Skeletal muscle tissue (tissue), 4 donors: ENCODE measurements around the gene RHBDD1. TPM values are rescaled to one million over a fixed set of nuclear protein-coding genes. Genes with fewer than 3 reads are reported as not detected.
A peak's percentile ranks its signal among the peaks of the same experiment; 100 is the strongest.

Experiments used
- H3K27ac ChIP-seq: one replicate; pipeline ENCODE4 v1.7.0; 2013; ENCODE audit warnings: mild to moderate bottlenecking, low read depth, low read length, inconsistent platforms
- H3K27me3 ChIP-seq, 3 donors: one replicate each; pipeline ENCODE4 v1.7.0; 2013; ENCODE audit warnings: low read length in 3 of 3; ENCODE audit not compliant: control insufficient read depth in 3 of 3, insufficient read depth in 3 of 3
- H3K36me3 ChIP-seq, 3 donors: one replicate each; pipeline ENCODE4 v1.7.0; 2013; ENCODE audit warnings: low read length in 3 of 3; ENCODE audit not compliant: control insufficient read depth in 3 of 3, insufficient read depth in 3 of 3
- H3K4me1 ChIP-seq, 3 donors: one replicate each; pipeline ENCODE4 v1.7.0; 2013; ENCODE audit warnings: low read length in 3 of 3, mild to moderate bottlenecking in 3 of 3; ENCODE audit not compliant: control insufficient read depth in 3 of 3, insufficient read depth in 3 of 3
- H3K4me3 ChIP-seq, 3 donors: one replicate each; pipeline ENCODE4 v1.7.0; 2013; ENCODE audit warnings: low read length in 3 of 3
- H3K9ac ChIP-seq, 3 donors: one replicate each; pipeline ENCODE4 v1.7.0; 2013; ENCODE audit warnings: low read length in 3 of 3, mild to moderate bottlenecking in 3 of 3, moderate library complexity in 2 of 3, low read depth in 1 of 3
- H3K9me3 ChIP-seq, 3 donors: one replicate each; pipeline ENCODE4 v1.7.0; 2013; ENCODE audit warnings: low read length in 3 of 3; ENCODE audit not compliant: control insufficient read depth in 3 of 3
- total RNA-seq: library from RNA; depleted of rRNA; stranded (reverse); fragments of >200 nt; gene quantifications from one replicate; pipeline ENCODE4 v1.2.3, GENCODE V29; 2014
- donor health status: Osteomylitis.

Gene RHBDD1
- total RNA-seq, 1 donor from 2014 or later = 37.6 TPM

GRCh38 chr2:226984750-226985582 lies 149.1 kb downstream of the RHBDD1 start:
- Histone ChIP-seq H3K4me1 (peaks cover 7 to 14% (median 8%) of the 10 kb centered on the region in 3 donors), H3K9me3 (no peaks in the 10 kb centered on the region), H3K36me3 (no peaks in the 10 kb centered on the region), H3K9ac (peak overlapping the region in 2 of 3 donors; percentile 47 to 71), H3K27me3 (no peaks in the 10 kb centered on the region), H3K4me3 (peak overlapping the region; percentile 30 to 42 (median 32)), H3K27ac (peak overlapping the region; percentile 3)

- H3K27ac ChIP-seq = no peak overlapping the region
Observed at GRCh38 chr2:226985583-226985946, 149.7 kb downstream of the RHBDD1 start.

GRCh38 chr2:226991663-226992062 lies 155.8 kb downstream of the RHBDD1 start:
- H3K27ac ChIP-seq = no peak overlapping the region
- H3K9me3 ChIP-seq = no peaks in the 10 kb centered on the region
- H3K4me3 ChIP-seq = no peak overlapping the region

More at GRCh38 chr2:226985583-226985946, 149.7 kb downstream of the RHBDD1 start:
- H3K27me3 ChIP-seq = no peaks in the 10 kb centered on the region
- no peak overlapping the region for H3K4me3 ChIP-seq
- H3K9ac ChIP-seq = peak overlapping the region in 2 of 3 donors; percentile 23 to 28
- no peaks in the 10 kb centered on the region for H3K36me3 ChIP-seq
- peaks cover 7 to 14% (median 8%) of the 10 kb centered on the region in 3 donors for H3K4me1 ChIP-seq
- no peaks in the 10 kb centered on the region for H3K9me3 ChIP-seq

GRCh38 chr2:226993171-226993570 lies 157.3 kb downstream of the RHBDD1 start:
- peaks cover 0 to 6% (median 3%) of the 10 kb centered on the region in 3 donors for H3K36me3 ChIP-seq
- H3K27ac ChIP-seq = no peak overlapping the region
- no peak overlapping the region for H3K9ac ChIP-seq
- no peak overlapping the region for H3K4me3 ChIP-seq
- no peaks in the 10 kb centered on the region for H3K9me3 ChIP-seq
- H3K4me1 ChIP-seq = peaks cover 0 to 3% (median 0%) of the 10 kb centered on the region in 3 donors
- H3K27me3 ChIP-seq = no peaks in the 10 kb centered on the region

More at GRCh38 chr2:226991663-226992062, 155.8 kb downstream of the RHBDD1 start:
- Histone ChIP-seq H3K4me1 (peaks cover 0 to 3% (median 0%) of the 10 kb centered on the region in 3 donors), H3K36me3 (peaks cover 0 to 6% (median 0%) of the 10 kb centered on the region in 3 donors), H3K27me3 (no peaks in the 10 kb centered on the region), H3K9ac (no peak overlapping the region)

- Histone ChIP-seq H3K9me3 (no peaks in the 10 kb centered on the region), H3K36me3 (peaks cover 3 to 6% (median 6%) of the 10 kb centered on the region in 3 donors)
Observed at GRCh38 chr2:226994775-226995174, 158.9 kb downstream of the RHBDD1 start.

GRCh38 chr2:226995625-226996041 lies 159.8 kb downstream of the RHBDD1 start:
- Histone ChIP-seq H3K27ac (no peak overlapping the region), H3K4me1 (peaks cover 0 to 3% (median 0%) of the 10 kb centered on the region in 3 donors), H3K9ac (no peak overlapping the region), H3K36me3 (peaks cover 3 to 6% (median 6%) of the 10 kb centered on the region in 3 donors), H3K4me3 (no peak overlapping the region), H3K27me3 (no peaks in the 10 kb centered on the region), H3K9me3 (no peaks in the 10 kb centered on the region)

More at GRCh38 chr2:226994775-226995174, 158.9 kb downstream of the RHBDD1 start:
- H3K4me3 ChIP-seq = no peak overlapping the region
- H3K9ac ChIP-seq = no peak overlapping the region
- H3K4me1 ChIP-seq = peaks cover 0 to 3% (median 0%) of the 10 kb centered on the region in 3 donors
- H3K27ac ChIP-seq = no peak overlapping the region
- no peaks in the 10 kb centered on the region for H3K27me3 ChIP-seq

- Histone ChIP-seq H3K36me3 (peaks cover 3 to 8% (median 6%) of the 10 kb centered on the region in 3 donors), H3K9me3 (no peaks in the 10 kb centered on the region), H3K9ac (no peak overlapping the region), H3K4me3 (no peak overlapping the region), H3K27me3 (no peaks in the 10 kb centered on the region), H3K4me1 (peaks cover 0 to 3% (median 0%) of the 10 kb centered on the region in 3 donors), H3K27ac (no peak overlapping the region)
Observed at GRCh38 chr2:226999661-227000060, 163.8 kb downstream of the RHBDD1 start.

- Histone ChIP-seq H3K27me3 (no peaks in the 10 kb centered on the region), H3K36me3 (peaks cover 3 to 8% (median 6%) of the 10 kb centered on the region in 3 donors), H3K27ac (no peak overlapping the region), H3K9me3 (no peaks in the 10 kb centered on the region), H3K4me3 (no peak overlapping the region), H3K4me1 (peaks cover 0 to 3% (median 0%) of the 10 kb centered on the region in 3 donors), H3K9ac (no peak overlapping the region)
Observed at GRCh38 chr2:227000123-227000522, 164.3 kb downstream of the RHBDD1 start.

- Histone ChIP-seq H3K9ac (no peak overlapping the region), H3K4me3 (no peak overlapping the region), H3K27ac (no peak overlapping the region), H3K27me3 (no peaks in the 10 kb centered on the region), H3K4me1 (no peaks in the 10 kb centered on the region), H3K9me3 (no peaks in the 10 kb centered on the region), H3K36me3 (peaks cover 2 to 5% (median 2%) of the 10 kb centered on the region in 3 donors)
Observed at GRCh38 chr2:227004482-227004881, 168.6 kb downstream of the RHBDD1 start.
